ENCODE data around the gene PRRG2.
"Not testable (repeated sequence)": the region's sequence is repeated elsewhere in the genome, so short reads cannot be mapped to it uniquely, and the experiment has no call there.

PRRG2 gene

DNA sequence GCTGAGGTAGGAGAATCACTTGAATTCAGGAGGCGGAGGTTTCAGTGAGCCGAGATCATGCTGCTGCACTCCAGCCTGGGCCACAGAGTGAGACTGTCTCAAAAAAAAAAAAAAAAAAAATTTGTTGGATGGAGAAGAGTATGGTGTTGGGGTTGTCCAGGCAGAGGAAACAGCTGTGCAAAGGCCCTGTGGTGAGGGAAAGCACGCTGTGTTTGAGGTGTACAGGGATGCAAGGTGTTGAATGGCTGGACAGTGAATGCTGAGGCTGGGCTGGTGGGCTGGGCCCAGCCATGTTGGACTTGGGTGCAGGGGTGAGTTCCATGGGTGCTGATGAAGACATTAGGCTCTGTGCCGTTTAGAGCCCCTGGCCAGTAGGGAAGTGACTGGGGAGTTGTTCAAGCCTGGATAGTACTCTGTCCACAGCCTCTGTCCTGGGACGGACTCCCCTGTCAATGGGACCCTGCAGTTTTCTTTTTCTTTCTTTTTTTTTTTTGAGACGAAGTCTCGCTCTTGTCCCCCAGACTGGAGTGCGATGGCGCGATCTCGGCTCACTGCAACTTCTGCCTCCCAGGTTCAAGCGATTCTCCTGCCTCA is 28.5 kb downstream of the PRRG2 start:
- DNase-seq (ENCODE audit: low read depth), result no peak

DNA sequence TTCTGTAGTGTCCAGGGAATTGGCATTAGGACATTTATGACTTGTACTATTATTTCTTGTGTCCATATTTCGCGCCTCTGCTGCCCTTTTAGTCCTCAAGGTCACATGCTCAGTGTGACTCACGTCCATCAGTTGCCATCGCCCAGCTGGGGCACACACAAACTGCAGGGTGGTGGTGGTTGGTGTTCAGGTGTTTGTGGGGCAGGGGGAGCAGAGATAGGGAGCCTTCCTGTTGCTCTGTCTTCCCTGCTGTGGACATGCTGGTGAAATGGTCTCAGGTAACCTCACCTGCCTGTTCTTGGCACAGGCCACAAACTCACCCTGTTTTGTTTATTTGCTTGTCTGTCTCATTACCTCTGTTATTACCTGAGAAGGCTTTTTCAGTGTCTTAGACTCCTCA is 32.3 kb downstream of the PRRG2 start:
- no peak for DNase-seq (ENCODE audit: low read depth)

DNA sequence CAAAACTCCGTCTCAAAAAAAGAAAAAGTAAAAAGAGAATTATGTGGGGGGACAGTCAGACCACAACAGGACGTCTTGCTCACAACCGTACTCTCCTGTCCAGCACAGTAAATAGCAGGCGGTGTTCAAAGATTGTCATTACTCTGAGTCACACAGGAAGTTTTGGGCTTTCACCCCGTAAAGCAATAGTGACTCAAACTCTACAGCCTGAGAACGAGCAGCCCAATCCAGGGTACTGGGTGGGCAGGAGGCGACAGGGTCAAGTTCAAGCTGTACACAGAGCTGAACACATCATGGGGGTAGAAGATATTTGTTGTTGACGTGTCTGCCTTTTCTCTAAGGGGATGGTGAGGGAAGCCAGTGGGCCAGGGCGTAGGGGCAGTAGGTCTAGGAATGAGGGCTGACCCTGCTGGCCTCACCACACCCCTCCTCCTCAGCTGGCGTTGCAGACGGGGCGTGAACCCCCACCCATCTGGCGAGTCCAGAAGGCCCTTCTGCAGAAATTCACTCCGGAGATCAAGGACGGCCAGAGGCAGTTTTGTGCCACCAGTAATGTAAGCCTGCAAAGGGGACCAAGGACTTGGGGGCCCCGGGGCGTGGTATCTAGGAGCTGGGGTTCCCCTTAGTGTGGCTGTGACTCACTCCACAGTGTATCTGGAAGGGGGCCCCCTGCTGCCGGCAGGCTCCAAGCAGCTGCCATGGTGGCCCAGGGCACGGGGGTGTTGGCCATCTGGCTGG is 33.1 kb downstream of the PRRG2 start:
- DNase-seq (ENCODE audit: low read depth), result no peak

DNA sequence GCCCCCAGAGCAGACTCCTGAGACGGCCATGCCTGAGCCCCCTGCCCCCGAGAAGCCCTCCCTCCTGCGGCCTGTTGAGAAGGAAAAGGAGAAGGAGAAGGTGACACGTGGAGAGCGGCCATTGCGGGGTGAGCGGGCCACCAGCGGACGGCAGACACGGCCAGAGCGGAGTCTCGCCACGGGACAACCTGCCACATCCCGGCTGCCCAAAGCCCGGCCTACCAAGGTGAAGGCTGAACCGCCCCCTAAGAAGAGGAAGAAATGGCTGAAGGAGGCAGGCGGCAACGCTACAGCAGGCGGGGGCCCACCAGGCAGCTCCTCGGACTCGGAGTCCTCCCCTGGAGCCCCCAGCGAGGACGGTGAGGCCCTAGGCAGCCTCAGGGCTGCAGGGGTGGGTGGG is 34.7 kb downstream of the PRRG2 start:
- DNase-seq (ENCODE audit: low read depth), result no peak

DNA sequence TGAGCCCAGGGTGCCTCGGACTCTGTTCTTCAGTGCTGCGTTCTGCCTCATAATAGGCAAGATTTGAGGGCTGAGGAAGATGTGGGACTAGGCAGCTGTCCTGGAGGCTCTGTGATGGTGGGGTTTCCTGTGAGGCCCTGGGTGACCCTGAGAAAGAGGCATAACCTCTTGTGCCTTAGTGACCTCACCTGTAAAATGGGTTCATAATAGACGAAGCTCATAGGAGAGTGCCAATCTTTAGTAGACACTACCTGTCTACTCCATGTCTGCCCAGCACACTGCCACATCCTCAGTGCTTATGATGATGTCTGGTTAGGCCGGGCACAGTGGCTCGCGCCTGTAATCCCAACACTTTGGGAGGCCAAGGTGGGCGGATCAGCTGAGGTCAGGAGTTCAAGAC is 35.4 kb downstream of the PRRG2 start:
- no peak for DNase-seq (ENCODE audit: low read depth)

DNA sequence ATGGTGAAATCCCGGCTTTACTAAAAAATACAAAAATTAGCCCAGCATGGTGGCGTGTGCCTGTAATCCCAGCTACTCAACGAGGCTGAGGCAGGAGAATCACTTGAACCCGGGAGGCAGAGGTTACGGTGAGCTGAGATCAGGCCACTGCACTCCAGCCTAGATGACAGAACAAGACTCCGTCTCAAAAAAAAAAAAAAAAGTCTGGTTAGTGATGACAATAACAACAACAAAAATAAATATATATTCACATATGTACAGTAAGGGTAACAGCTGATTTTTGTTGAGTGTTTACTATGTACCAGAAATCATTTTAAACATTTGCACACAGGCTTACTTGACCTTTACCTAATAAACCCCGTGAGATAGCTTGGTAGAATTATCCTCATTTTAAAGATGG is 35.8 kb downstream of the PRRG2 start:
- DNase-seq (ENCODE audit: low read depth), result no peak

DNA sequence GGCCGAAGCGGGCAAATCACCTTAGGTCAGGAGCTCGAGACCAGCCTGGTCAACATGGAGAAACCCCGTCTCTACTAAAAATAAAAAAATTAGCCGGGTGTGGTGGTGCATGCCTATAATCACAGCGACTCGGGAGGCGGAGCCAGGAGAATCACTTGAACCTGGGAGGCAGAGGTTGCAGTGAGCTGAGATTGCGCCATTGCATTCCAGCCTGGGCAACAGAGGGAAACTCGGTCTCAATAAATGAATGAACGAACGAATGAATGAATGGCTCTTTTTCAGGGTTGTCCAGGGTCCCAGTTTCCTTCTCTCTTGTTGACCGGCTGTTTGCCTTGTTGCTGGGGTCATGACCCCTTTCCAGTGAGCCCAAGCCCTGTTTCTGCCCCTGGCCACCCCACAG is 36.7 kb downstream of the PRRG2 start:
- not testable (repeated sequence) for DNase-seq (ENCODE audit: low read depth)

DNA sequence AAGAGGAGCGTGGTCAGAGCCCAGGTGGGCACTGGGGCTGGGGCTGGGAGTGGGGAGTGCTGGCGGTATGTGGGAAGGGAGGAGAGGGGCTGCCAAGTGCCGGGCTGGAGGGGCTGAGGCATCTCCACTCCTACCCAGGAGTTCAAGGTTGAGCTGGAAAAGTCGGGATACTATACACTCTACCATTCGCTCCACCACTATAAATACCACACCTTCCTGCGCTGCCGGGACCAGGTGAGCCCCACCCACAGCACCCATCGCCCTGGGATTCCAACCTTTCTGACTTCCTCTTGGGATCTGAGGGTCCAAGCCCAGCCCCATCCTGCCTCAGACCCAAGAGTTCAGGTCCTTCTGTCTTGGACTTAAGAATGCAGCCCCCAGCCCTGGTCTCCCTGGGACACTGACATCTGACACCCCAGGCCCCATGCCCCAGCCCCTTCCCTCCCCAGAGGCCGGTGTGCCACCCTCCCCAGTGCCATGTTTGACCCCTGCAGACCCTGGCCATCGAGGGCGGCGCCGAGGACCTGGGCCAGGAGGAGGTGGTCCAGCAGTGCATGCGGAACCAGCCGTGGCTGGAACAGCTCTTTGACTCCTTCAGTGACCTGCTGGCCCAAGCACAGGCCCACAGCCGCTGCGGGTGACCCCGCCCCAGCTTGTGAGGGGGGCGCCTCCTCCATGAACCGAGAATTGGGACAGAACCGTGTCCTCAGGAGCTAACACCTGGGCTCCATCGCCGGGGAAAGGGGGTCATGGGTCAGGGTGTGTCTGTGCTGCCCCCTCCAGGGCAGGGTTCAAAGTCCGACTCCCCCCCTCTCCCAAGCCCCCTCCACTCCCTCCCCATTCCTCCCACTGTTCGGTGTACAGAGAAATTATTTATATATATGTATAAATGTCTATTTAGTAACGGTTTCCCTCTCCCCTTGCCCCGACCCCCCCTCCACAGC is 44.1 kb downstream of the PRRG2 start:
- no peak for DNase-seq (ENCODE audit: low read depth)

DNA sequence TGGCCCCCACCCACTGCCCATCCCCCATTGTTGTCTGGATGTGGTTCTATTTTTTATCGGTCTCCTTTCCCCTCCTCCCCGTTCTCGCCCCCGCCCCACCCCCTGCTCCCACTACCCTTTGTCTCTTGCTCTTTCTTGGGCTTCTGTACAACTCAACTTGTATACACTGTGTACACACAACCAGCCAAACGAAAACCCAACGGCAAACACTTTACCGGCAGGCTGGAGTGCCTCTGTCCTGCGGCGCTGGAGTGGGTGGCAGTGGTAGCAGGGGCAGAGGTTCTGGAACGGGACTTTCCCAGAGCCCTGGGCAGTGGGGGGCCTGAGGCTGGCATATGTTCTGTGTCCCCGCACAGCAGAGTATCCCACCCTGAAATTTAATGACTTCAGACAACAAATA is 45.1 kb downstream of the PRRG2 start:
- DNase-seq (ENCODE audit: low read depth), result no peak

DNA sequence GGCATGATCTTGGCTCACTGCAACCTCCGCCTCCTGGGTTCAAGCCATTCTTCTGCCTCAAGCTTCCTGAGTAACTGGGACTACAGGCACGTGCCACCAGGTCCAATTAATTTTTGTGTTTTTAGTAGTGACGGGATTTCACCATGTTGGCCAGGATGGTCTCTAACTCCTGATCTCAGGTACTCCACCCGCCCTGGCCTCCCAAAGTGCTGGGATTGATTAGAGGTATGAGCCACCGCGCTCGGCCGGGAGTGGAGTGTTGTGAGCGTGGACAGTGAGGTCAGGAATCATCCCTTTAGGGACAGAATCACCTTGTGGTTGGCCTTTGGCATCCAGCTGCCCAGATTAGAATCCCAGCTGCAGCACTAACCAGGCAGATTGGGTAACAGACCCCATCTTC is 48.5 kb downstream of the PRRG2 start:
- no peak for DNase-seq (ENCODE audit: low read depth)

DNA sequence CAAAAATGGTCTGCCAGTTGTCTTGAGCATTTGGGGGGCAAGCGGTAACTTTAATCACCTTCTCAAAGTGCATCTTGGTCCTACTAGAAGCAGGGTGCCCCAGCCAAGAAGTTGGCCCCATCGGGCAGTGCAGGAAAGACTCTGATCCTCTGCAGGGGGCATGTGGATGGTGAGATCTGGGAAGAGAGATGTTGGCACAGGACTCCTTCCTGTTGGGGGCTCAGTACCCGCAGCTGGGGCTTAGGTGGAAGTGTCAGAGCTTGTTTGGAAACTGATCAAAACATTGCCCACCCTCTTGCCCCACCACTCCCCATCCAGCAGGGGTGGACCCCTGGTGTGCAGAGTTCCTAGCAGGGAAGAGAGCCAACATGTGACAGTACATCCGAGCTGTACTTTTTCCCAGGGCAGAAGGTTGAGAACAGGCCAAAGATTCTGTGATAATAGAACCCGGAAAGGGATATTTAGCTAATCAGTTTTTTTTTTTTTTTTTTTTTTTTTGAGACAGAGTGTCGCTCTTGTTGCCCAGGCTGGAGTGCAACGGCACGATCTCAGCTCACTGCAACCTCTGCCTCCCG is 50.0 kb downstream of the PRRG2 start:
- no peak for DNase-seq (ENCODE audit: low read depth)

DNA sequence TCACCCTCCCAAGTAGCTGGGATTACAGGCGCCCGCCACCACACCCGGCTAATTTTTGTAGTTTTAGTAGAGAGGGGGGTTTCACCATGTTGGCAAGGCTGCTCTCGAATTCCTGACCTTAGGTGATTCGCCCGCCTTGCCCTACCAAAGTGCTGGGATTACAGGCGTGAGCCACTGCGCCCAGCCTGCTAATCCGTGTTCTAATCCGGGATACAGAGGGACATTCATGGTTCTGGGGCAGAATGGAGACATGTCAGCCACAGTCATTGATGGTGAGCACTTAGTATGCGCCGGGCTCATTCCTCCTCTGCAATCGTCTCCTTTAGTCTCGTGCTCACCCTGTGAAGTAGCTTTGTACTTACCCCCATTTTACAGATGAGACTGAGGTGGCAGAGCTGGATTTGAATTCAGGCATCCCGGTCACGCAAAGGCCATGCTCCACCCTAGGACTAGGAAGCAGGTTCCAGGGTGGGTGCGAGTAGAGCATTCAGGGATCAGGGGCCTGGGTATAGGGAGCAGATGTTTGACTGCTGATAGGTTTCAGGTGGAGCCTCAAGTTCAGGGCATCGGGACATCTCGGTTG is 50.6 kb downstream of the PRRG2 start:
- no peak for DNase-seq (ENCODE audit: low read depth)

DNA sequence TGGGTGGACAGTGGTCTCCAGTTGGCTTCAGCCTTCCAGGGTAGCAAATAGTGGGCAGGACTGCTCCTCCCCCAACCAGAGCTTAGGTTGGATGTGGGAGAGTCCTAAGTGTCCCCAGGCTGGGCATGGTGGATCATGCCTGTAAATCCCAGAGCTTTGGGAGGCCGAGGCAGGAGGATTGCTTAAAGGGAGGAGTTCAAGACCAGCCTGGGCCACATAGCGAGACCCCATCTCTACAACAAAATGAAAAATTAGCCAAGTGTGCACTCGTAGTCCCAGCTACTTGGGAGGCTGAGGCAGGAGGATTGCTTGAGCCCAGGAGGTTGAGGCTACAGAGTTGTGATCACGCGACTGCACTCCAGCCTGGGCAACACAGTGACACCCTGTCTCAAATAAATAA is 51.5 kb downstream of the PRRG2 start:
- DNase-seq (ENCODE audit: low read depth), result no peak

DNA sequence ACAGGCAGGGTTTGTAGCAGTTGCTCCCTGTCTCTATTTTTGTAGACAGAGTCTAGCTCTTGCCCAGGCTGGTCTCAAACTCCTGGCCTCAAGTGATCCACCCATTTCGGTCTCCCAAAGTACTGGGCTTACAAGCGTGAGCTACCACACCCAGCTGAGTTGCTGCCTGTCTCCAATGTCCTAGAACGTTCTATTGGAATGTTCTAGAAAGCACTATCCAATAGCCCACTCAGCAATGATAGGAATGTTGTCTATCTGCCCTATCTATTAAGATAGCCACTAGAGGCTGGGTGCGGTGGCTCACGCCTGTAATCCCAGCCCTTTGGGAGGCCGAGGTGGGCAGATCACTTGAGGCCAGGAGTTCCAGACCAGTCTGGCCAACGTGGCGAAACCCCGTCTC is 52.2 kb downstream of the PRRG2 start:
- DNase-seq (ENCODE audit: low read depth), result not testable (repeated sequence)

DNA sequence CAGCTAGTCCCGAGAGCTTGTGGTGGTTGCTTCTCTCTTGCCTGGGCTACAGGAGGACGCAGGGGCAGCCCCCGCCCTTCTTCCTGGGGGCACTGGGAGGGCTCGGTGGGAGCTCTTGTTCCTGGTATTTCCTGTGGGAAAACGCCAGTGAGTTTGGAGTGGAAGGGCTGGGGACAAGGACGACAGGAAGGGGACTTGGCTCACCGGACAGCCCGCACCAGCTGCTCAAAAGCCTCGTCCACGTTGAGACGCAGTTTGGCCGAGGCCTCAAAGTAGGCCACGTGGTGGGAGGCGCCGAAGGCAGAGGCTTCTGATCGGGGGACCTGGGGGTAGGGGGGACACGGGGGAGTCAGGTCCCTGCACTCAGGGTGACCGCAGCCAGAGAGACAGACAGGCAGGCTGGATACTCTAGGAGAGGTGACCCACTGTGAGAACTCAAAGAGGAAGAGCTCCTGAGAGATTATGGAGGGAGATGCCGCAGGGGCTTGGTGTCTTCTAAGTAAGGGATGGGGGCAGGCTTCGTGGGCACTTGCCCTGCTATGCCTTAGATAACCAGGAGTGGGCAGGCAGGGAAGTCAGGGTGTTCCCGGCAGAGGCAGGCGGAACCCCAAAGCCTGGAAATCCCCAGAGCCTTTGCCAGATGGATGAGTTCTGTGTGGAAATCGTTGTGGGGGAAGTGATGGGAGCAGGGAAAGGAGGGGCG is 54.6 kb downstream of the PRRG2 start:
- no peak for DNase-seq (ENCODE audit: low read depth)

DNA sequence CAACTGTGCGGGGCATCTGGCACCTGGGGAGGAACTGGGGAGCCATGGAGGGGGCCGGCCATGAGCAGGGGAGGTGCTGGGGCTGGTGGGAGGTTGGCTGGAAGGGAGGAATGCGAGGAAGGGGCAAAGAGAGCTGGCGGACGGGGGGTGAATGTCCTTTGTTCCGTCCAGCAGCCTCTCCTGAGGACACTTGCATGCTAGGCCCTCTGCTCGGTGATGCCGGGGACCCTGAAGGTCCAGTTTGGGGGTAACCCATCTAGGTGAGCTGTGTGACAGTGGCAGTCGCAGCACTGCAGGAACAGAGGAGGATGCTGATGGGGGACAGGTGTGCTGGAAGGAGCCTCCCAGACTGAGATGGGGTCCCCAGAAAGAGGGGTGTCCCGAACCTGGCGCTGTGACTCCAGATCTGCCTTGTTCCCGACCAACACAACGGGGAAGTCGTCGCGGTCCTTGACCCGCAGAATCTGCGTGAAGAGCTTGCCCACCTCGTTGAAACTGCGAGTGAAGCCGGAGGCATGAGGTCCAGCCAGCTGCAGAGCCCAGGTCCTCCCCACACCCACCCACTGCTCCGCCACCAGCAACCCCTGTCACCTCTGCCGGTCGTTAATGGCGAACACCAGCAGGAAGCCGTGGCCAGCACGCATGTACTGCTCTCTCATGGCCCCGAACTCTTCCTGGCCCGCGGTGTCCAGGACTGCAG is 55.3 kb downstream of the PRRG2 start:
- no peak for DNase-seq (ENCODE audit: low read depth)

DNA sequence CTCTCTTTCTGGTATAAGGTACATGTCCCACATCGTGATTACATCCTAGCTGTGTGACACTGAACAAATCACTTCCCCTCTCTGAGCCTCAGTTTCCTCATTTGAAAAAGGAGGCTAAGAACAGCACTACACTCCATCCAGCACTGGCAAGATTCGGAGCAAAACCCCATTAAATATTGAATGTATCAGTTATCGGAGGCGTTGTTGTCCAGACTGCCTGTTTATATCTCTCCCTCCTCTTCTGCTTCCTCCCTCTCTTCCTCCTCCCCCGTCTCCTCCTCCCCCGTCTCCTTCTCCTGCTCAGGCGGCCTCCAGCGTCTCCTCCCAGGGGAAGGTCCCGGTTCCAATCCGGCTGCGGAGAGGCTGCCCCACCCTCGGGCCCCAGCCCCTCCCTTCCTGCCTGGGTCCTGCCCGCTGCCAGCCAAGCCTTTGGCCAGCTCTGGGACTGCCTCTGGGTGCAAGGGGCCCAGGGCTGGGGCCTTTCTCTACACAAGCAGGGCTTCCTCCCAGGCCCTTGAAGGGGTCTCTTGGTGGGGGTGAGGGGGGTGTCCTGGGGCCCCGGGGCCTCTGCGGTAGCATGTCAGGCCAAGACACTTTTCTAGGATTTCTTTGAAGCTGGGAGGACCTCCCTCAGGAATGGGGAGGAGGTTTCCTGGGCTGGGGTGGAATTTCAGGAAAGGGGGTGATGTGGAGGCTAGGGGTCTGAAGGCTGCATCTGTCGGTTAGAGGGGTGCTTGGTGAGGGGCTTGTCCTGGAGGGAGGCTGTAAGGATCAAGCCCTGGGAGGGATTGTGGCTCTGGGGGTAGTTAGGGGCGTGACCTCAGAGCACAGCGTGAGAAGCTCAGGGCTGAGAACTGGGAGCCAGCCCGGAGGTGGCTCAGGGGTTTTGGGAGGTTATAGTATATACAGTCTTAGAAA is 57.0 kb downstream of the PRRG2 start:
- no peak for DNase-seq (ENCODE audit: low read depth)

DNA sequence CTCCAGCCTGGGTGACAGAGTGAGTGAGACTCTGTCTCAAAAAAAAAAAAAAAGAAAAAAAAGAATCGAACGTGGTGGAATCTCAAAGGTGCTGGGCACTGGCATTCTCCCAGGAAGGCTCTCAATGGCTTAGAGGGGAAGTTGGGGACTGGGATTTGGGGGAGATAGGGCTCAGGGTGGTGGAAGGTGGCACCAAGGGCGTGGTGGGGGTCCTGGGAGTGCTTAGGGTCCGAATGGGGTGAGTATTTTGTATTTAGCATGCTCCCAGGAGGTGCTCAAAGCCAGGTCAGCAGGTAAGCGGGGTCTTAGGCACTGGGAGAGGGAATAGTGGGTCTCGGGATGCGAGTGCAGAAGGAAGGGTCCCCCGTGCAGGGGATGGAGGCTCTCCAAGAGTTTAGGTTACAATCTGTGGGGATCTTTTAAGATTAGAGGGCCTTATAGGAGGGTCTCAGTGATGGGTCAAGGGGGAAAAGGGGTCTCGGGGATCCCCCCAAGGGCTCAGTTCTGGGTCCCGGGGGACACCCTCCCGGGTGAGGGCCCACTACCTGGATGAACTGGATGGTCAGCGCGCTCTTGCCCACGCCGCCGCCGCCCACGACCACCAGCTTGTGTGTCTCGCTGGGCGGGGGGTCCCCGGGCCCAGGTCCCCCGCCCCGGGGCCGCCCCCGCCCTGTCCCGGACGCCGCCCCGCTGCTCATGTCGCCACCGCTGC is 58.4 kb downstream of the PRRG2 start:
- no peak for DNase-seq (ENCODE audit: low read depth)

Data from stimulated activated CD8-positive, alpha-beta memory T cell treated with anti-CD3 and anti-CD28 coated beads, Interleukin-15, amount 100 ng/mL, for 24 hours (primary cell).